Ishikawa (cell line): ENCODE data around the gene ENDOG.
A peak's percentile ranks its signal among the peaks of the same experiment; 100 is the strongest.

ENCODE experiments used
- CEBPB ChIP-seq: IDR thresholded peaks from 2 replicates; pipeline ENCODE4 v1.6.1; 2012
- CREB1 ChIP-seq: IDR thresholded peaks from 2 replicates; pipeline ENCODE4 v1.6.1; 2012; ENCODE audit warnings: low read depth
- EGR1 ChIP-seq: IDR thresholded peaks from 2 replicates; pipeline ENCODE4 v1.6.1; 2012
- EP300 ChIP-seq: IDR thresholded peaks from 2 replicates; pipeline ENCODE4 v1.6.1; 2012; ENCODE audit warnings: borderline replicate concordance
- FOXM1 ChIP-seq: IDR thresholded peaks from 2 replicates; pipeline ENCODE4 v1.6.1; 2012; ENCODE audit warnings: low read depth, borderline replicate concordance
- NFIC ChIP-seq: IDR thresholded peaks from 2 replicates; pipeline ENCODE4 v1.6.1; 2012
- RAD21 ChIP-seq: IDR thresholded peaks from 2 replicates; pipeline ENCODE4 v1.6.1; 2012; ENCODE audit warnings: low read depth
- TAF1 ChIP-seq: IDR thresholded peaks from 2 replicates; pipeline ENCODE4 v1.6.1; 2012; ENCODE audit warnings: low read depth, mild to moderate bottlenecking
- TCF12 ChIP-seq: IDR thresholded peaks from 2 replicates; pipeline ENCODE4 v1.6.1; 2012; ENCODE audit warnings: low read depth
- TEAD4 ChIP-seq: IDR thresholded peaks from 2 replicates; pipeline ENCODE4 v1.6.1; 2012
- YY1 ChIP-seq: IDR thresholded peaks from 2 replicates; pipeline ENCODE4 v1.6.1; 2012; ENCODE audit warnings: low read depth
- ZBTB7A ChIP-seq: IDR thresholded peaks from 2 replicates; pipeline ENCODE4 v1.6.1; 2012; ENCODE audit warnings: low read depth
- TF ChIP-seq, protein P1 (sequence below): IDR thresholded peaks from 2 replicates; pipeline ENCODE4 v1.6.1; 2012; ENCODE audit warnings: low read depth, mild to moderate bottlenecking
- TF ChIP-seq, protein P2 (sequence below): IDR thresholded peaks from 2 replicates; pipeline ENCODE4 v1.6.1; 2012
- TF ChIP-seq, protein P3 (sequence below): IDR thresholded peaks from 2 replicates; pipeline ENCODE4 v1.6.1; 2012

ENDOG gene

DNA sequence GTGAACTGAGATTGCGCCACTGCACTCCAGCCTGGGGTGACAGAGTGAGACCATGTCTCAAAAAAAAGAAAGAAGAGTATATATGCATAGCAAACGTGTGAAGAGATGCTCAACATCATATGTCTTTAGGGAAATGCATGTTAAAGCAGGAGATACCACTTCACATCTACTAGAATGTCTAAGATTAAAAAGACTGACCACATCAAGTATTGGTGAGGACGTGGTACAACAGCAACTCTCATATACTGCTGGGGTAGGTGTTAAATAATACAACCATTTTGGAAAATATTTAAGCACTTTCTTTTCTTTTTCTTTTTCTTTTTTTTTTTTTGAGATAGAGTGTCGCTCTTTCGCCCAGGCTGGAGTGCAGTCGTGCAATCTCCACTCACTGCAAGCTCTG is 32.9 kb upstream of the ENDOG start:
- no peak for TF ChIP-seq EGR1
- TF ChIP-seq YY1, result no peak
- TF ChIP-seq, protein P1, sequence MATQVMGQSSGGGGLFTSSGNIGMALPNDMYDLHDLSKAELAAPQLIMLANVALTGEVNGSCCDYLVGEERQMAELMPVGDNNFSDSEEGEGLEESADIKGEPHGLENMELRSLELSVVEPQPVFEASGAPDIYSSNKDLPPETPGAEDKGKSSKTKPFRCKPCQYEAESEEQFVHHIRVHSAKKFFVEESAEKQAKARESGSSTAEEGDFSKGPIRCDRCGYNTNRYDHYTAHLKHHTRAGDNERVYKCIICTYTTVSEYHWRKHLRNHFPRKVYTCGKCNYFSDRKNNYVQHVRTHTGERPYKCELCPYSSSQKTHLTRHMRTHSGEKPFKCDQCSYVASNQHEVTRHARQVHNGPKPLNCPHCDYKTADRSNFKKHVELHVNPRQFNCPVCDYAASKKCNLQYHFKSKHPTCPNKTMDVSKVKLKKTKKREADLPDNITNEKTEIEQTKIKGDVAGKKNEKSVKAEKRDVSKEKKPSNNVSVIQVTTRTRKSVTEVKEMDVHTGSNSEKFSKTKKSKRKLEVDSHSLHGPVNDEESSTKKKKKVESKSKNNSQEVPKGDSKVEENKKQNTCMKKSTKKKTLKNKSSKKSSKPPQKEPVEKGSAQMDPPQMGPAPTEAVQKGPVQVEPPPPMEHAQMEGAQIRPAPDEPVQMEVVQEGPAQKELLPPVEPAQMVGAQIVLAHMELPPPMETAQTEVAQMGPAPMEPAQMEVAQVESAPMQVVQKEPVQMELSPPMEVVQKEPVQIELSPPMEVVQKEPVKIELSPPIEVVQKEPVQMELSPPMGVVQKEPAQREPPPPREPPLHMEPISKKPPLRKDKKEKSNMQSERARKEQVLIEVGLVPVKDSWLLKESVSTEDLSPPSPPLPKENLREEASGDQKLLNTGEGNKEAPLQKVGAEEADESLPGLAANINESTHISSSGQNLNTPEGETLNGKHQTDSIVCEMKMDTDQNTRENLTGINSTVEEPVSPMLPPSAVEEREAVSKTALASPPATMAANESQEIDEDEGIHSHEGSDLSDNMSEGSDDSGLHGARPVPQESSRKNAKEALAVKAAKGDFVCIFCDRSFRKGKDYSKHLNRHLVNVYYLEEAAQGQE, result no peak
- TF ChIP-seq TEAD4, result no peak
- no peak for TF ChIP-seq ZBTB7A
- TF ChIP-seq, protein P2, sequence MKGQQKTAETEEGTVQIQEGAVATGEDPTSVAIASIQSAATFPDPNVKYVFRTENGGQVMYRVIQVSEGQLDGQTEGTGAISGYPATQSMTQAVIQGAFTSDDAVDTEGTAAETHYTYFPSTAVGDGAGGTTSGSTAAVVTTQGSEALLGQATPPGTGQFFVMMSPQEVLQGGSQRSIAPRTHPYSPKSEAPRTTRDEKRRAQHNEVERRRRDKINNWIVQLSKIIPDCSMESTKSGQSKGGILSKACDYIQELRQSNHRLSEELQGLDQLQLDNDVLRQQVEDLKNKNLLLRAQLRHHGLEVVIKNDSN, result no peak
- no peak for TF ChIP-seq TCF12

DNA sequence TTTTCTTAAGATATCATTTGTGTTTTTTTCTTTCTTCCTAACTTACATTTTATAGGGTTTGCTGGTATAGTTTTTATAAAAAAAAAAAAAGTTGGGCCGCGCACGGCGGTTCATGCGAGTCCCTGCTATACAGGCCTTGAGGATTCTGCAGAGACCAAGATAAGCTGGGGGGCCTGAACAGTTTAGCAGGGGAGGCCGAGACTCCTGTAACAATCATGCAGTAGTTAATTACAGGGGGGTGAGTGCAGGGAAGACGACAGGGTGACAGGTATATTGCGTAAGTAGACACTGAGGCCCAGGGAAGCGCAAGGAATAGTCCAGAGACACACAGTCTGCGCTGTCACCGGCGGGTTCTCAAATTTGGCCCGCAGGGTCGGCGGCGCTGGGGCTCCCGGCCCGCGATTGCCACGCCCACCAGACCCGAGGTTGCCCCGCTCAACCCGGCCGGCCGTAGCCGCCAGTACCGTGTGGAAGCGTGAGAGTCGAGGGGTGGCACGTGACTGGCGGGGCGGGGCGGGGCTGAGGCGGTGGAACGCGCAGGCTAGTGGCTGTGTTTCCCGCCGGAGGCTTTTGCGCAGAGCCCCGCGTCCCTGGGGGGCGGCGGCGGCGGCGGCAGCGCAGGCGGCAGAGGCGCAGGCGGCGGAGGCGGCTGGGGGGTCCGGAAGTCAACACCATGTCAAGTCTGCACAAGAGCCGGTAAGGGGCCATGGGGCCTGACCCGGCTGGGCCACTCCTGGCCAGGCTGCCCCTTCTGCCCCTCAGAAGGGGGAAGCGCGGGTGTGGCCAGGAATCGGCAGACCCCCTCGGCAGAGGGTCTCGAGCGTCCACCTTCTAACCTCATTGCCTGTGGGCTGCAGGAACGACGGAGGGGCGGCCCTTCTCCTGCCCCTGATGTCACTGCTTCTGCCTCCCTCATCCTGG is 31.4 kb upstream of the ENDOG start, which contains the start of gene TBC1D13:
TSS of gene TBC1D13 (plus strand) at position 573 of the 921 bp plus-strand sequence. CDS start at position 674, 101 bp downstream.
- TF ChIP-seq, protein P3, sequence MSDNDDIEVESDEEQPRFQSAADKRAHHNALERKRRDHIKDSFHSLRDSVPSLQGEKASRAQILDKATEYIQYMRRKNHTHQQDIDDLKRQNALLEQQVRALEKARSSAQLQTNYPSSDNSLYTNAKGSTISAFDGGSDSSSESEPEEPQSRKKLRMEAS, result peak; percentile 99
- TF ChIP-seq TAF1 (peak; percentile 79), CEBPB (peak; percentile 86), TEAD4 (0 out of 2 replicates have a peak, but pooled peaks have one; percentile 36), YY1 (peak; percentile 65; the same call in 1 of the 2 replicates), FOXM1 (no peak), NFIC (0 out of 2 replicates have a peak, but pooled peaks have one; percentile 13), EGR1 (peak; percentile 72), EP300 (peak; percentile 80; the same call in 1 of the 2 replicates), ZBTB7A (peak; percentile 74), TCF12 (0 out of 2 replicates have a peak, but pooled peaks have one; percentile 81), RAD21 (no peak), CREB1 (no peak)
- TF ChIP-seq, protein P1, result no peak
- TF ChIP-seq, protein P2, result peak; percentile 98

DNA sequence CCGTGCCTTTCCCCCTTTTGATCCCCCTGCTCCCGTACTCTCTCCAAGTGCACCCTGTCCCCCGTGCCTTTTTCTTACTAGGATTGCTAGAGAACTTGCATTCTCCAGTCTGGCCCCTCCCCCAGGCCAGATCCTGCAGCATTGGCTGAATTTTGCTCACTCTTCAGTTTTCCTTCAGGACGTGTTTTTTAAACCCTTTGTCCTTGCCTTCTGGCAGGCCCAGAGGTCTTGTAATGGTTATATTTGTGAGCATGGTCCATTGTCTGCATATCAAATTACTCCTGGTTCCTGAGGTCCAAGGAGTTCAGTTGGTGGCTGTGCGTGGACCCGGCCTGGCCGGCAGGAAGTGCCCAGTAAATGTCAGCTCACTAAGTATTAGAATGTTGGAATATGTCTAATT is 30.6 kb upstream of the ENDOG start:
- TF ChIP-seq TEAD4 (no peak), EP300 (no peak), EGR1 (no peak), CREB1 (no peak), NFIC (no peak), YY1 (no peak), CEBPB (no peak), ZBTB7A (no peak), RAD21 (no peak), FOXM1 (no peak), TAF1 (no peak), TCF12 (no peak)
- TF ChIP-seq, protein P2, result no peak
- TF ChIP-seq, protein P1, result no peak
- TF ChIP-seq, protein P3, result no peak
